ENCODE data around the gene INPP5D.

The INPP5D gene

GRCh38 chr2:233115121-233115520, 55.0 kb downstream of the INPP5D start:
- H3K9me3 ChIP-seq: no peaks in the 10 kb centered on the region
- DNase-seq: no peak
- no peaks in the 10 kb centered on the region for H3K36me3 ChIP-seq
- TF ChIP-seq CTCF (IDR thresholded peaks at IDR 0.05; ENCODE audit: low read depth, low read length): no peak
- H3K4me1 ChIP-seq: no peaks in the 10 kb centered on the region
- H3K4me3 ChIP-seq (ENCODE audit: low read depth, low read length): no peak overlapping the region
- no peaks in the 10 kb centered on the region for H3K27me3 ChIP-seq

- Histone ChIP-seq H3K4me3 (ENCODE audit: low read depth, low read length) (no peak overlapping the region), H3K4me1 (no peaks in the 10 kb centered on the region), H3K27me3 (no peaks in the 10 kb centered on the region), H3K9me3 (no peaks in the 10 kb centered on the region), H3K36me3 (no peaks in the 10 kb centered on the region)
- TF ChIP-seq CTCF (IDR thresholded peaks at IDR 0.05; ENCODE audit: low read depth, low read length): no peak
- no peak for DNase-seq
These were observed 55.6 kb downstream of the INPP5D start for GRCh38 chr2:233115741-233116140.

GRCh38 chr2:233116946-233117345, 56.8 kb downstream of the INPP5D start:
- Histone ChIP-seq H3K27me3 (no peaks in the 10 kb centered on the region), H3K4me1 (no peaks in the 10 kb centered on the region), H3K36me3 (no peaks in the 10 kb centered on the region), H3K4me3 (ENCODE audit: low read depth, low read length) (no peak overlapping the region), H3K9me3 (no peaks in the 10 kb centered on the region)
- no peak for TF ChIP-seq CTCF (IDR thresholded peaks at IDR 0.05; ENCODE audit: low read depth, low read length)
- DNase-seq: no peak

DNA sequence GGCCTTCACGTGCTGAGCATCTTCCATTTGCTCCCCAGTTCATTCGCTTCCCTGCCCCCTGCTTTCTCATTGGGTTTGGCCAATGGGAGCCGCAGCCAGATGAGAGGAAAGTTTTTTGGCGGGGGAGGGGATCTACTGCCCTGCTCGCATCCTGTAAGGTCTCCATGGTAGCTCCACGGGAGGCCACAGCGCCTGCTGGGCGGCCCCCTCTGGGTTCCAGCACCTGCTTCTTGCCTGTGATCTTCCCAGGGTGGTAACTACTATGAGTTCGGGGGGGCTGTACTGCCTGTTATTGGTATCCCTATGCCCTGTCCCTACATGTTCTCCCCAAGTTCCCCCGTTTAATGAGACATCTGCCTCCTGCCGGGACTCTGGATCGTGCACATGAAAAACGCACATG, 57.2 kb downstream of the INPP5D start:
- Histone ChIP-seq H3K9me3 (no peaks in the 10 kb centered on the region), H3K36me3 (no peaks in the 10 kb centered on the region), H3K27me3 (no peaks in the 10 kb centered on the region), H3K4me1 (no peaks in the 10 kb centered on the region), H3K4me3 (ENCODE audit: low read depth, low read length) (no peak overlapping the region)
- no peak for TF ChIP-seq CTCF (IDR thresholded peaks at IDR 0.05; ENCODE audit: low read depth, low read length)
- no peak for DNase-seq

GRCh38 chr2:233117811-233118647, 57.9 kb downstream of the INPP5D start:
- TF ChIP-seq CTCF (IDR thresholded peaks at IDR 0.05; ENCODE audit: low read depth, low read length): no peak
- H3K9me3 ChIP-seq: no peaks in the 10 kb centered on the region
- H3K4me3 ChIP-seq (ENCODE audit: low read depth, low read length): no peak overlapping the region
- H3K27me3 ChIP-seq: no peaks in the 10 kb centered on the region
- no peaks in the 10 kb centered on the region for H3K36me3 ChIP-seq
- no peaks in the 10 kb centered on the region for H3K4me1 ChIP-seq
- no peak for DNase-seq

GRCh38 chr2:233118648-233119000, 58.5 kb downstream of the INPP5D start:
- no peak for DNase-seq
- Histone ChIP-seq H3K4me1 (no peaks in the 10 kb centered on the region), H3K27me3 (no peaks in the 10 kb centered on the region), H3K4me3 (ENCODE audit: low read depth, low read length) (no peak overlapping the region), H3K9me3 (no peaks in the 10 kb centered on the region), H3K36me3 (no peaks in the 10 kb centered on the region)
- no peak for TF ChIP-seq CTCF (IDR thresholded peaks at IDR 0.05; ENCODE audit: low read depth, low read length)

Measured in BE2C (cell line).